Central memory CD8-positive, alpha-beta T cell (primary cell): ENCODE measurements around the gene ATRX.
A peak's percentile ranks its signal among the peaks of the same experiment; 100 is the strongest.
"Not testable (repeated sequence)": the region's sequence is repeated elsewhere in the genome, so short reads cannot be mapped to it uniquely, and the experiment has no call there.

Experiments
- ATAC-seq: fragments of 150-1000 bp; cut with Tn5 transposase; replicated peaks from 2 replicates; pipeline ENCODE4 v1.10.0; 2022; ENCODE audit warnings: mild to moderate bottlenecking, moderate FRiP score, moderate number of reproducible peaks; ENCODE audit not compliant: poor library complexity, severe bottlenecking; ENCODE audit errors: extremely low read depth
- DNase-seq, 2 donors: peaks; one replicate each; pipeline ENCODE4 v3.0.0; 2021; ENCODE audit warnings: low spot score in 2 of 2
- H3K27ac Mint-ChIP-seq: one replicate; pipeline ENCODE4 v1.8.0; 2022; ENCODE audit warnings: low read depth, mild to moderate bottlenecking, moderate library complexity, mixed read lengths
- H3K27me3 Mint-ChIP-seq: one replicate; pipeline ENCODE4 v1.8.0; 2022; ENCODE audit warnings: mixed read lengths
- H3K36me3 Mint-ChIP-seq: one replicate; pipeline ENCODE4 v1.8.0; 2022; ENCODE audit warnings: mild to moderate bottlenecking, moderate library complexity, mixed read lengths; ENCODE audit not compliant: insufficient read depth
- H3K4me1 Mint-ChIP-seq: one replicate; pipeline ENCODE4 v1.8.0; 2022; ENCODE audit warnings: mixed read lengths
- H3K4me3 Mint-ChIP-seq: one replicate; pipeline ENCODE4 v1.8.0; 2022; ENCODE audit warnings: mild to moderate bottlenecking, moderate library complexity, mixed read lengths
- H3K9me3 Mint-ChIP-seq: one replicate; pipeline ENCODE4 v1.8.0; 2022; ENCODE audit warnings: mixed read lengths

ATRX gene

DNA sequence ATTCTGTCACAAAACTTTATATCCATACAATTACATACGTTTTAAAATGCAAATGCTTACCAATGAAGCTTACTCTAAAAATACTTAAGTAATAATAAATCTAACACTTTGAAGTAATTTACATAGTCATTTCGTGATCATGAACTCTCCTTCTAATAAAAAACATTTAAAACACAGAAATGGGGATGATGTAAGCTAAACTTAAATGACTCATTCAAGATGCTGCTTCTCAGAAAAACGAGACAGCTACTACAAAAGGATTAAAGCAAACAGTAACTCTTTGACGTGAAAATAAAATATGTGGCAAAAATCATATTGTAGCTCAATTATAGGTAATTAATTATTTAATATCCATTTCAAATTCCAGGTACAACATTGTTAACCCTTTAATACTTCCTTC lies 190.2 kb downstream of the ATRX start:
- Mint-ChIP-seq H3K4me1 (peaks cover 27% of the 10 kb centered on the region), H3K27ac (no peak overlapping the region), H3K9me3 (no peaks in the 10 kb centered on the region), H3K27me3 (no peaks in the 10 kb centered on the region), H3K36me3 (peaks cover 25% of the 10 kb centered on the region), H3K4me3 (no peak overlapping the region)
- no peak for ATAC-seq
- no peak for DNase-seq

GRCh38 chrX:77572322-77572721 lies 213.7 kb downstream of the ATRX start:
- Mint-ChIP-seq H3K36me3 (peaks cover 14% of the 10 kb centered on the region), H3K27me3 (no peaks in the 10 kb centered on the region), H3K4me1 (no peaks in the 10 kb centered on the region), H3K4me3 (no peak overlapping the region), H3K27ac (no peak overlapping the region), H3K9me3 (no peaks in the 10 kb centered on the region)
- ATAC-seq (no peak), DNase-seq (no peak)

DNA sequence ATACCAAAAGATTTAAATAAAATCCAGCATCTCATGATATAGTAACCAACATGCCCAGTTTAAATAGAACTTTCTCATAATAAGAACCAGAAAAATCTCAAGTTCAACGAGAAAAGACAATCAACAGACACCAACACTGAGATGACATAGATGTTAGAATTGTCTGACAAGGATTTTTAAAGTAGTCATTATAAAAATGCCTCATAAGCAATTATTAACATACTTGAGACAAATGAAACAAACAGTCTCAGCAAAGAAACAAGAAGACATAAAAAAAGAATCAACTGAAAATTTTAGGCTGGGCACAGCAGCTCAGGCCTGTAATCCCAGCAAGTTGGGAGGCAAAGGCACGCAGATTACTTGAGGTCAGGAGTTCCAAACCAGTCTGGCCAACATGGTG lies 220.7 kb downstream of the ATRX start:
- no peak overlapping the region for H3K27ac Mint-ChIP-seq
- no peaks in the 10 kb centered on the region for H3K27me3 Mint-ChIP-seq
- no peak overlapping the region for H3K4me3 Mint-ChIP-seq
- no peak for DNase-seq
- H3K4me1 Mint-ChIP-seq = peaks cover 13% of the 10 kb centered on the region
- peaks cover 10% of the 10 kb centered on the region for H3K36me3 Mint-ChIP-seq
- no peaks in the 10 kb centered on the region for H3K9me3 Mint-ChIP-seq
- no peak for ATAC-seq

- DNase-seq (no peak), ATAC-seq (no peak)
- Mint-ChIP-seq H3K4me3 (no peak overlapping the region), H3K27ac (no peak overlapping the region), H3K4me1 (peaks cover 13% of the 10 kb centered on the region), H3K9me3 (no peaks in the 10 kb centered on the region), H3K27me3 (no peaks in the 10 kb centered on the region), H3K36me3 (peaks cover 7% of the 10 kb centered on the region)
Observed at GRCh38 chrX:77564823-77565222, 221.2 kb downstream of the ATRX start.

DNA sequence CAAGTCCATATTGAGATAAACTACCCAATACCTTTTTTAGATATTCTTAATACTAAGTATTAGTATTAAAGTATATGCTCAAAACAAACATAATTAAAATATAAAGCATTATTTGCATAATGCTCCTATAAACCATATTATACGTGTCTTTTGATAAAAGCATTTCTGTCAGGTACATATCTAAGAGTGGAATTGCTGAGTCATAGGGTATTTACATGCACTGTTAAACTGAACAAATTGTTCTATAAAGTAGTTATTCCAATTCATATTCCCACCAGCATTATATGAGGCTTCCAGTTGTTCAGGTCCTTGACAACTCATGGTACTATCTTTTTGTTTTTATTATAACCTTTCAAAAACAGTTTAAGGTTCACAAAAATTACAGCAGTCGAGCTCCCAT lies 224.6 kb downstream of the ATRX start:
- DNase-seq (no peak), ATAC-seq (no peak)
- no peaks in the 10 kb centered on the region for H3K27me3 Mint-ChIP-seq
- no peak overlapping the region for H3K4me3 Mint-ChIP-seq
- H3K4me1 Mint-ChIP-seq = peaks cover 6% of the 10 kb centered on the region
- no peaks in the 10 kb centered on the region for H3K9me3 Mint-ChIP-seq
- H3K27ac Mint-ChIP-seq = no peak overlapping the region
- peaks cover 16% of the 10 kb centered on the region for H3K36me3 Mint-ChIP-seq

DNA sequence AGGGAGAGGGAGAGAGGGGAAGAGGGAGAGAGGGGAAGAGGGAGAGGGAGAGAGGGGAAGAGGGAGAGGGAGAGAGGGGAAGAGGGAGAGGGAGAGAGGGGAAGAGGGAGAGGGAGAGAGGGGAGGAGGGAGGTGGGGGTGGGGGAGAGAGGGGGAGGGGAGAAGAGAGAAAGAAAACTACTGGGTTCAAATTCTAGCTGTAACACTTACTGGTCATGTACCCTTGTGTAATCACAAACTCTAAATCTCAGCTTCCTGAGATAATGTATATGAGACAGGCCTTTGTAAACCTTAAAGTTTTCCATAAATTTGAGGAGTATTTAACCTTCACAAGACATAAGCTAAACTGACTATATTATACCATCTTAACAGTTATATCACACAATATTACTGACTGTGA lies 229.7 kb downstream of the ATRX start:
- Mint-ChIP-seq H3K4me1 (peaks cover 5% of the 10 kb centered on the region), H3K4me3 (no peak overlapping the region), H3K9me3 (no peaks in the 10 kb centered on the region), H3K36me3 (peaks cover 15% of the 10 kb centered on the region), H3K27me3 (no peaks in the 10 kb centered on the region), H3K27ac (no peak overlapping the region)
- ATAC-seq (no peak), DNase-seq (no peak)

GRCh38 chrX:77548751-77549150 lies 237.3 kb downstream of the ATRX start:
- ATAC-seq = no peak
- no peak overlapping the region for H3K4me3 Mint-ChIP-seq
- DNase-seq = no peak
- H3K9me3 Mint-ChIP-seq = no peaks in the 10 kb centered on the region
- peaks cover 5% of the 10 kb centered on the region for H3K4me1 Mint-ChIP-seq
- H3K27ac Mint-ChIP-seq = no peak overlapping the region
- H3K36me3 Mint-ChIP-seq = peaks cover 6% of the 10 kb centered on the region
- H3K27me3 Mint-ChIP-seq = no peaks in the 10 kb centered on the region

- ATAC-seq, H3K27ac Mint-ChIP-seq, DNase-seq, H3K9me3 Mint-ChIP-seq, H3K4me3 Mint-ChIP-seq, H3K27me3 Mint-ChIP-seq: not testable (repeated sequence)
- peaks cover 10% of the 10 kb centered on the region for H3K36me3 Mint-ChIP-seq
- peaks cover 15% of the 10 kb centered on the region for H3K4me1 Mint-ChIP-seq
Observed at GRCh38 chrX:77539778-77540177, 246.2 kb downstream of the ATRX start.

GRCh38 chrX:77531261-77531660 lies 254.8 kb downstream of the ATRX start:
- not testable (repeated sequence) for H3K36me3 Mint-ChIP-seq, ATAC-seq, DNase-seq, H3K4me3 Mint-ChIP-seq, H3K9me3 Mint-ChIP-seq, H3K27ac Mint-ChIP-seq, H3K27me3 Mint-ChIP-seq
- H3K4me1 Mint-ChIP-seq = peaks cover 28% of the 10 kb centered on the region

GRCh38 chrX:77528034-77528433 lies 258.0 kb downstream of the ATRX start:
- peaks cover 28% of the 10 kb centered on the region for H3K4me1 Mint-ChIP-seq
- no peaks in the 10 kb centered on the region for H3K9me3 Mint-ChIP-seq
- no peak for DNase-seq
- no peaks in the 10 kb centered on the region for H3K27me3 Mint-ChIP-seq
- no peak overlapping the region for H3K27ac Mint-ChIP-seq
- no peak for ATAC-seq
- H3K36me3 Mint-ChIP-seq = peaks cover 6% of the 10 kb centered on the region
- no peak overlapping the region for H3K4me3 Mint-ChIP-seq

DNA sequence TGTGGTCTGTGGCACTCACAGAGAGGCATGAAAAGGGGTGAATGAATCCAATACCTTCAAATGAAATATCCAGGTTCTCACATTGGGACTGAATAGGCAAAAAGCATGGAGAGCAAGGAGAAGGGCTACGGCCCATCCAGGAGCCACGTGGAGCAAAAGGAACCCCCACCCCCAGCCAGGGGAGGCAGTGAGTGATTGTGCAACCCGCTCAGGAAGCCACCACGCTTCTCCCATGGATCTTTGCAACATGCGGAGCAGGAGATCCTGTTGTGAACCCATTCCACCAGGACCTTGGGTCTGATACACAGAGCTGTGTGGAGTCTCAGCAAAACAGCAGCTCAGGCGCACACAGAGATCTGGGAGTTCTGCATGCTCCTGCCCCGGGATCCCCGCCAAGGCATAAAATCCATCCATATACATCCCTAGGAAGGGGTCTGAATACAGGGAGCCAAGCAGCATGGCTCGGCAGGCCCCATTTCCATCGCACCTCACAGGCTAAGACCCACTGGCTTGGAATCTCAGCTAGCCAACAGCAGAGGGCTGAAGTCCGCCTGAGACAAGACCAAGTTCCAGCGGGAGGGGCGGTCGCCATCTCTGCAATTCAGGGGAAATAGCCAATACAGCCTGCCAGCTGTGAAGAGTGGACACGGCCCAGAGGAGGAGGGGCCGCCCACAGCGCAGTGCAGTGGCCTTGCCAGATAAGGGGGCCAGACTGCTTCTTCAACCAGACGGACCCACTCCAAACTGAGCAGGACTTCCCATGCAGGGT lies 258.6 kb downstream of the ATRX start:
- H3K27ac Mint-ChIP-seq = peak overlapping the region; percentile 65
- no peak overlapping the region for H3K4me3 Mint-ChIP-seq
- no peaks in the 10 kb centered on the region for H3K27me3 Mint-ChIP-seq
- ATAC-seq = no peak
- no peak for DNase-seq
- H3K36me3 Mint-ChIP-seq = peaks cover 9% of the 10 kb centered on the region
- peaks cover 28% of the 10 kb centered on the region for H3K4me1 Mint-ChIP-seq
- no peaks in the 10 kb centered on the region for H3K9me3 Mint-ChIP-seq

- Mint-ChIP-seq H3K4me1 (peaks cover 9% of the 10 kb centered on the region), H3K27ac (no peak overlapping the region), H3K9me3 (no peaks in the 10 kb centered on the region), H3K4me3 (no peak overlapping the region), H3K36me3 (peaks cover 29% of the 10 kb centered on the region), H3K27me3 (no peaks in the 10 kb centered on the region)
- no peak for ATAC-seq
- DNase-seq = no peak
Observed at GRCh38 chrX:77519765-77520164, 266.3 kb downstream of the ATRX start.

- no peaks in the 10 kb centered on the region for H3K27me3 Mint-ChIP-seq
- DNase-seq = no peak
- peaks cover 31% of the 10 kb centered on the region for H3K36me3 Mint-ChIP-seq
- peaks cover 17% of the 10 kb centered on the region for H3K4me1 Mint-ChIP-seq
- H3K4me3 Mint-ChIP-seq = no peak overlapping the region
- ATAC-seq = no peak
- no peaks in the 10 kb centered on the region for H3K9me3 Mint-ChIP-seq
- no peak overlapping the region for H3K27ac Mint-ChIP-seq
Observed at GRCh38 chrX:77514177-77514576, 271.8 kb downstream of the ATRX start.
